Hepatocyte (in vitro differentiated cells): ENCODE results near the gene OR4D5.

Experiments used
- EZH2 ChIP-seq: fragments of 200-600 bp; sonication (generic); IDR thresholded peaks from 2 replicates; pipeline ENCODE4 v1.6.1; 2016; ENCODE audit warnings: antibody characterized with exemption, mild to moderate bottlenecking, borderline replicate concordance
- EZH2phosphoT487 ChIP-seq: fragments of 200-600 bp; sonication (generic); IDR thresholded peaks from one replicate; pipeline ENCODE4 v1.6.1; 2018; ENCODE audit warnings: antibody characterized with exemption, mild to moderate bottlenecking, low read depth, moderate library complexity; ENCODE audit not compliant: unreplicated experiment, severe bottlenecking
- TF ChIP-seq, protein P1 (sequence below): fragments of 200-600 bp; sonication (generic); IDR thresholded peaks from 2 replicates; pipeline ENCODE4 v1.5.1; 2016; ENCODE audit warnings: antibody characterized with exemption, mild to moderate bottlenecking; ENCODE audit not compliant: poor library complexity

DNA sequence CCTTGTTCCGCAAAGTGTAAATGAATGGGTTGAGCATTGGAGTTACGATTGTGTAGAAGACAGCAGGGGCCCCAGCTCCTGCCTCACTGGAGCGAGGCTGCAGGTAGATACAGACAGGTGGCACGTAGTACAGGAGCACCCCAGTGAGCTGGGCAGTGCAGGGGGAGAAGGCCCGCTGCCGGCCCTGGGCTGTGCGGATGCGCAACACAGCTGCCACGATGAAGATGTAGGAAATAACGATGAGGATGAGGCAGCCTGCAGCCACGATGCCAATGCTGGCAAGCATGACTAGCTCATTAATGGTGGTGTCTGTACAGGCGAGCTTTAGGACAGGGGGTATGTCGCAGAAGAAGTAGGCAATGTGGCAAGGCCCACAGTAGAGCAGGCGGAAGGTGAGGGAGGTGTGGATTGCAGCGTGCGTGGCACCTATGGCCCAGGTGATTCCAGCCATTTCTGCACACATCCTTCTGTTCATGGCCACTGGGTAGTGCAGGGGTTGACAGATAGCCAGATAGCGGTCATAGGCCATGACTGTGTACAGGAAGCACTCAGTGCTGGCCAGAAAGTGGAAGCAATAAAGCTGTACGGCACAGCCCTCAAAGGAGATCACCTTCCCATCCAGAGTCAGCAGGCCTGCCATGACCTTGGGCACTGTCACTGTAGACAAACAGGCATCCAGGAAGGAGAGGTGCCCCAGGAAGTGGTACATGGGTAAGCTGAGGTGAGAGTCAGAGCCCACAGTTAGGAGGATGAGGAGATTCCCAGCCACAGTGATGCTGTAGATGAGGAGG, 37.5 kb downstream of the OR4D5 start:
- TF ChIP-seq, protein P1, sequence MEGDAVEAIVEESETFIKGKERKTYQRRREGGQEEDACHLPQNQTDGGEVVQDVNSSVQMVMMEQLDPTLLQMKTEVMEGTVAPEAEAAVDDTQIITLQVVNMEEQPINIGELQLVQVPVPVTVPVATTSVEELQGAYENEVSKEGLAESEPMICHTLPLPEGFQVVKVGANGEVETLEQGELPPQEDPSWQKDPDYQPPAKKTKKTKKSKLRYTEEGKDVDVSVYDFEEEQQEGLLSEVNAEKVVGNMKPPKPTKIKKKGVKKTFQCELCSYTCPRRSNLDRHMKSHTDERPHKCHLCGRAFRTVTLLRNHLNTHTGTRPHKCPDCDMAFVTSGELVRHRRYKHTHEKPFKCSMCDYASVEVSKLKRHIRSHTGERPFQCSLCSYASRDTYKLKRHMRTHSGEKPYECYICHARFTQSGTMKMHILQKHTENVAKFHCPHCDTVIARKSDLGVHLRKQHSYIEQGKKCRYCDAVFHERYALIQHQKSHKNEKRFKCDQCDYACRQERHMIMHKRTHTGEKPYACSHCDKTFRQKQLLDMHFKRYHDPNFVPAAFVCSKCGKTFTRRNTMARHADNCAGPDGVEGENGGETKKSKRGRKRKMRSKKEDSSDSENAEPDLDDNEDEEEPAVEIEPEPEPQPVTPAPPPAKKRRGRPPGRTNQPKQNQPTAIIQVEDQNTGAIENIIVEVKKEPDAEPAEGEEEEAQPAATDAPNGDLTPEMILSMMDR = no peak
- TF ChIP-seq EZH2 = no peak
- TF ChIP-seq EZH2phosphoT487 = no peak
